PC-3 (cell line): ENCODE data around the gene PTPN14. TPM values are rescaled to one million over a fixed set of nuclear protein-coding genes. Genes with fewer than 3 reads are reported as not detected.

Experiments used
- ATAC-seq: fragments of 200-7000 bp; cut with Tn5 transposase; 2 replicates; pipeline ENCODE4 v1.9.1; 2020; ENCODE audit warnings: mild to moderate bottlenecking, moderate library complexity
- BruUV-seq: library from RNA; stranded (reverse); fragments of 400-500 nt; replicated peaks from 2 replicates; lab custom pipeline; 2021; lab: Mats Ljungman, UMichigan
- CTCF ChIA-PET: fragments of 300-600 bp; sonication (Branson Sonifier 250); formaldehyde crosslinking; loops from one replicate; lab custom pipeline; 2022; ENCODE audit warnings: antibody characterized with exemption; lab: Charles Lee
- POLR2A ChIA-PET: fragments of 300-600 bp; sonication (Branson Sonifier 250); formaldehyde crosslinking; loops from one replicate; lab custom pipeline; 2022; ENCODE audit warnings: antibody characterized with exemption; ENCODE audit not compliant: unreplicated experiment; lab: Charles Lee
- DNase-seq: peaks from one replicate; pipeline ENCODE4 v3.0.0-alpha.2; 2015
- H2AFZ ChIP-seq: fragments of 300-600 bp; sonication (generic); 2 replicates; pipeline ENCODE4 v1.6.0; 2016; ENCODE audit warnings: antibody characterized with exemption, low read length
- H3F3A ChIP-seq: fragments of 300-600 bp; sonication (generic); one replicate; pipeline ENCODE4 v1.6.0; 2017; ENCODE audit warnings: antibody characterized with exemption, low read length, control low read depth, mild to moderate bottlenecking; ENCODE audit not compliant: unreplicated experiment
- H3K27ac ChIP-seq: fragments of 300-600 bp; sonication (generic); 2 replicates; pipeline ENCODE4 v1.5.1; 2016; ENCODE audit warnings: mild to moderate bottlenecking, low read length
- H3K27me3 ChIP-seq: fragments of 300-600 bp; sonication (generic); 2 replicates; pipeline ENCODE4 v1.6.1; 2016; ENCODE audit warnings: low read length, mixed read lengths
- H3K36me3 ChIP-seq: fragments of 300-600 bp; sonication (generic); 2 replicates; pipeline ENCODE4 v1.6.1; 2016; ENCODE audit warnings: low read depth, mixed run types, low read length, mixed read lengths
- H3K4me1 ChIP-seq: fragments of 300-600 bp; sonication (generic); 2 replicates; pipeline ENCODE4 v1.5.1; 2016; ENCODE audit warnings: low read length; ENCODE audit not compliant: insufficient read depth
- H3K4me2 ChIP-seq: fragments of 300-600 bp; sonication (generic); 2 replicates; pipeline ENCODE4 v1.6.0; 2016; ENCODE audit warnings: low read length
- H3K4me3 ChIP-seq: fragments of 300-600 bp; sonication (generic); 2 replicates; pipeline ENCODE4 v1.5.1; 2016; ENCODE audit warnings: mild to moderate bottlenecking, low read length, mixed read lengths
- H3K79me2 ChIP-seq: fragments of 300-600 bp; sonication (generic); 2 replicates; pipeline ENCODE4 v1.6.1; 2017; ENCODE audit warnings: low read length, mixed read lengths
- H3K9ac ChIP-seq: fragments of 300-600 bp; sonication (generic); 2 replicates; pipeline ENCODE4 v1.6.0; 2016; ENCODE audit warnings: mild to moderate bottlenecking, low read length
- H3K9me2 ChIP-seq: fragments of 300-600 bp; sonication (generic); replicated peaks from 2 replicates; pipeline ENCODE4 v1.6.1; 2016; ENCODE audit warnings: mixed run types, low read length, mixed read lengths
- H3K9me3 ChIP-seq: fragments of 300-600 bp; sonication (generic); 2 replicates; pipeline ENCODE4 v1.6.1; 2016; ENCODE audit warnings: low read length, mixed read lengths
- H4K20me1 ChIP-seq: fragments of 300-600 bp; sonication (generic); 2 replicates; pipeline ENCODE4 v1.6.1; 2016; ENCODE audit warnings: low read length, mixed read lengths
- CTCF ChIP-seq: fragments of 300-600 bp; sonication (generic); conservative IDR thresholded peaks from 2 replicates; pipeline ENCODE4 v1.5.1; 2017; ENCODE audit warnings: antibody characterized with exemption, low read depth, mild to moderate bottlenecking, low read length
- EZH2 ChIP-seq: fragments of 300-600 bp; sonication (generic); IDR thresholded peaks from one replicate; pipeline ENCODE4 v1.6.1; 2017; ENCODE audit warnings: antibody characterized with exemption, mild to moderate bottlenecking, low read length; ENCODE audit not compliant: unreplicated experiment
- EZH2phosphoT487 ChIP-seq: fragments of 300-600 bp; sonication (generic); IDR thresholded peaks from 2 replicates; pipeline ENCODE4 v1.6.1; 2018; ENCODE audit warnings: mild to moderate bottlenecking, antibody characterized with exemption, low read length, borderline replicate concordance
- intact Hi-C: fragments of 100-400 bp; cut with micrococcal nuclease; formaldehyde crosslinking; loops from 2 replicates; pipeline ENCODE4 v1.9.0; 2023
- total RNA-seq: library from RNA; depleted of rRNA; stranded (reverse); fragments of >200 nt; gene quantifications from 2 replicates; pipeline ENCODE4 v1.2.3, GENCODE V29; 2014

PTPN14 gene
- total RNA-seq, 1 experiment from 2014 or later = 12.6 TPM

DNA sequence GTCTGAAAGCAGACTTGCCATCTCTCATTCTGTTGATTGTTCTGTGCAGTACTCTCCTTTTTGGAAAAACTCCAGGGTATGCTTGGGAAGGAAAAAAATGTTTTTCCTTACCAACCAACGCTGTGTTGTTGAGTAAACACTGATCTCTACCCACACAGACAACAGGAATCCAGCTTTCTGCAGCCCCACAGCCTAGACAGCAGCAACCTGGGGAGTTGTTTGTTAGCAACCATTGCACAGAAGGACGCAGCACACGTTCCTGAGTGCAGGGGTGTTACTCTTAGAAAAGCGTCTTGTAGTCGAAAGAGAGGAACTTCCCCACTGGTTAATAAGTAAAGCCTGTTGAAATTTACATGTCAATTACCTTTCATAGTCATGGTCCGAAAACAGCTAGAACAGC lies 213.9 kb downstream of the PTPN14 start:
- Histone ChIP-seq H3K27me3 (no peaks in the 10 kb centered on the region), H3K9me3 (no peaks in the 10 kb centered on the region), H3K9me2 (no peaks in the 10 kb centered on the region), H3K79me2 (no peaks in the 10 kb centered on the region), H4K20me1 (no peaks in the 10 kb centered on the region), H3K4me3 (no peak overlapping the region), H3K4me1 (no peaks in the 10 kb centered on the region), H3K27ac (no peak overlapping the region), H2AFZ (no peak overlapping the region), H3F3A (no peaks in the 10 kb centered on the region), H3K4me2 (no peak overlapping the region), H3K9ac (no peak overlapping the region), H3K36me3 (peaks cover 21% of the 10 kb centered on the region; the same call in 1 of the 2 replicates)
- intact Hi-C loops = no loop called here
- ChIA-PET CTCF (no interaction called here), POLR2A (no interaction called here)
- TF ChIP-seq EZH2 = no peak
- no peak for TF ChIP-seq EZH2phosphoT487
- no peak for TF ChIP-seq CTCF
- ATAC-seq = no peak
- no peak for DNase-seq
- no TSS peak for BruUV-seq

- H4K20me1 ChIP-seq = no peaks in the 10 kb centered on the region
- ChIA-PET POLR2A (no interaction called here), CTCF (no interaction called here)
- BruUV-seq = no TSS peak
- no peak overlapping the region for H3K4me2 ChIP-seq
- H3K27me3 ChIP-seq = no peaks in the 10 kb centered on the region
- intact Hi-C loops = no loop called here
- no peaks in the 10 kb centered on the region for H3K4me1 ChIP-seq
- H3K36me3 ChIP-seq = peaks cover 21% of the 10 kb centered on the region; the same call in 1 of the 2 replicates
- DNase-seq = no peak
- no peaks in the 10 kb centered on the region for H3F3A ChIP-seq
- no peak overlapping the region for H3K27ac ChIP-seq
- H3K9me3 ChIP-seq = no peaks in the 10 kb centered on the region
- no peak overlapping the region for H3K4me3 ChIP-seq
- ATAC-seq = no peak
- no peak overlapping the region for H3K9ac ChIP-seq
- no peak for TF ChIP-seq CTCF
- no peaks in the 10 kb centered on the region for H3K9me2 ChIP-seq
- H2AFZ ChIP-seq = no peak overlapping the region
- no peaks in the 10 kb centered on the region for H3K79me2 ChIP-seq
Observed at GRCh38 chr1:214337015-214337414, 214.4 kb downstream of the PTPN14 start.

- Histone ChIP-seq H4K20me1 (no peaks in the 10 kb centered on the region), H3K9ac (no peak overlapping the region), H3K27me3 (no peaks in the 10 kb centered on the region), H3K36me3 (peaks cover 21% of the 10 kb centered on the region; the same call in 1 of the 2 replicates), H3K9me3 (no peaks in the 10 kb centered on the region), H3K4me2 (no peak overlapping the region), H3K27ac (no peak overlapping the region), H3K9me2 (no peaks in the 10 kb centered on the region), H3F3A (no peaks in the 10 kb centered on the region), H3K4me1 (no peaks in the 10 kb centered on the region), H3K79me2 (no peaks in the 10 kb centered on the region), H2AFZ (no peak overlapping the region), H3K4me3 (no peak overlapping the region)
- POLR2A ChIA-PET = no interaction called here
- ATAC-seq (no peak), DNase-seq (peak; percentile 34)
- TF ChIP-seq CTCF = no peak
- no peak for TF ChIP-seq EZH2phosphoT487
- no peak for TF ChIP-seq EZH2
- CTCF ChIA-PET = interaction anchor here (0.6 kb wide), 3 partner anchors 40 to 248 kb away, joined by 3 to 5 read pairs (median 3); no protein-coding TSS in a partner anchor
- intact Hi-C loops = no loop called here
- BruUV-seq = no TSS peak
Observed at GRCh38 chr1:214335567-214335966, 215.8 kb downstream of the PTPN14 start.
